ENCODE results near the gene TECTA.
A peak's percentile ranks its signal among the peaks of the same experiment; 100 is the strongest.
"Not testable (repeated sequence)": the region's sequence is repeated elsewhere in the genome, so short reads cannot be mapped to it uniquely, and the experiment has no call there.

The TECTA gene

DNA sequence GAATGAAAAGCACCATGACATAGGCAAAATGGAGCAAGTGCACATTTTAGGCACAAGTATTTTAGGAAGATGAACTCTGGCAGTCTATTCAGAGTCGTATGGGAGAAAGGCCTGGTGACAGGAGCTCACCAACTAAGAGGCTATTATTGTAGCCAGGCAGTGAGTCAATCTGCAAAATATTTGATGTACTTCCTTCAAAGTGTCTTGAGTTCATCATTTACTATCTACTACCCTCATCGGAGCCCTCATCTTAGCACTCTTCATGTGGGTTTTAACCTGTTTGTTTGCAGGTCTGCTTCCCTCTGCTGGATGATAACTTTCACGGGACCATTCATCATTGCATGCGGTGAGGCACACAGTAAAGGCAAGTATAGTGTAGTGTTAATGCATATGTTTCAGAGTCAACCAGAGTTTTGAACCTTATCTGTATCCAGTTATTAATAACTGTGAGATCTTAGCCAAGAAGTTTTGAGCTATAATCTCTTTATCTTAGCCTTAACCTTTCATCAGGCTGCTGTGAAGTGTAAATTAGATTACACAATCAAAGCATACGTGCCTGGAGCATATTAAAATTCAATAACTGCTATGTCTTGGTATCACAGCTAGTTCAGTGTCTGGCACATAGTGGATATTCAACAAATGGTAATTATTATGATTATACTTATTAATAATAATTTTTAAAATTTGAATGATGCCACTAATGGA lies 120.6 kb downstream of the TECTA start:
- Histone ChIP-seq H3K27me3 (ENCODE audit: control insufficient read depth, insufficient read depth, low read length) (peaks cover 9% of the 10 kb centered on the region), H3K4me1 (ENCODE audit: control insufficient read depth, insufficient read depth, low read length) (no peaks in the 10 kb centered on the region), H3K9ac (ENCODE audit: low read depth, low read length) (no peak overlapping the region), H3K4me2 (ENCODE audit: low read length) (no peak overlapping the region), H3K9me3 (replicated peaks; ENCODE audit: low read length) (no peaks in the 10 kb centered on the region), H3K4me3 (ENCODE audit: low read length) (no peak overlapping the region), H3K36me3 (ENCODE audit: insufficient read depth, low read length) (no peaks in the 10 kb centered on the region)

DNA sequence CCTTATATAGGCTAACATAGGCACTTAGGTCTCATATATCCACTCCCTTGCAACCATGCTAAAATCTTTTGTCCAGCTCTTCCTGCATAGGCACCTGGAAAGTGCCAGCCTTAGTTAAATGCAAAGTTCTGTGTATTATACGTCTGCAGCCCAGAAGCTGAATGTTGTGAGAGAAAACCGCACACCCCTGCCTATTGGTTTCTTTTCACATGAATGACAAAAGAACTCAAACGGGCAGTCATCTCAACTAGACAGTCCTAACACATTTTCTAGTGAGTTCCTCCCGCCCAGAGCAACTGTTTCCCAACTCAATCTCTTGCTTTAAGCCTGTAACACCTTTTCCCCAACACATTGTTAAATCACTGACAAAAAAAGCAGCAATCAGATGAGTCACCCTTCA lies 122.1 kb downstream of the TECTA start:
- Histone ChIP-seq H3K36me3 (ENCODE audit: insufficient read depth, low read length) (no peaks in the 10 kb centered on the region), H3K4me3 (ENCODE audit: low read length) (no peak overlapping the region), H3K4me2 (ENCODE audit: low read length) (no peak overlapping the region), H3K4me1 (ENCODE audit: control insufficient read depth, insufficient read depth, low read length) (no peaks in the 10 kb centered on the region), H3K9me3 (replicated peaks; ENCODE audit: low read length) (no peaks in the 10 kb centered on the region), H3K27me3 (ENCODE audit: control insufficient read depth, insufficient read depth, low read length) (peaks cover 9% of the 10 kb centered on the region), H3K9ac (ENCODE audit: low read depth, low read length) (no peak overlapping the region)

DNA sequence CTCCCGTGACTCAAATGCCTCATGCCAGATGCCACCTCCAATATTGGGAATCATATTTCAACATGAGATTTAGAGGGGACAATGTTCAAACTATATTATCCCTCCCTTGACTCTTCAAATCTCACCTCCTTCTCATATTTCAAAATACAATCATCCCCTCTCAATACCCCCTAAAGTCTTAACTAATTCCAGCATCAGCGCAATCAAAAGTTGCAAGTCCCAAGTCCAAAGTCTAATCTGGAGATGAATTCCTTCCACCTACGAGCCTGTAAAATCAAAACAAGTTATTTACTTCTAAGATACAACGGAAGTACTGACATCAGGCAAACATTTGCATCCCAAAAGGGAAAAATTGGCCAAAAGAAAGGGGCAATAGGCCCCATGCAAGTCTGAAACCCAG lies 124.3 kb downstream of the TECTA start:
- Histone ChIP-seq H3K4me3 (ENCODE audit: low read length) (no peak overlapping the region), H3K4me2 (ENCODE audit: low read length) (no peak overlapping the region), H3K27me3 (ENCODE audit: control insufficient read depth, insufficient read depth, low read length) (peaks cover 9% of the 10 kb centered on the region), H3K9ac (ENCODE audit: low read depth, low read length) (no peak overlapping the region), H3K9me3 (replicated peaks; ENCODE audit: low read length) (no peaks in the 10 kb centered on the region), H3K36me3 (ENCODE audit: insufficient read depth, low read length) (no peaks in the 10 kb centered on the region), H3K4me1 (ENCODE audit: control insufficient read depth, insufficient read depth, low read length) (no peaks in the 10 kb centered on the region)

- Histone ChIP-seq H3K4me3 (ENCODE audit: low read length) (no peak overlapping the region), H3K27me3 (ENCODE audit: control insufficient read depth, insufficient read depth, low read length) (peaks cover 7% of the 10 kb centered on the region), H3K36me3 (ENCODE audit: insufficient read depth, low read length) (no peaks in the 10 kb centered on the region), H3K4me2 (ENCODE audit: low read length) (no peak overlapping the region), H3K9ac (ENCODE audit: low read depth, low read length) (no peak overlapping the region), H3K4me1 (ENCODE audit: control insufficient read depth, insufficient read depth, low read length) (no peaks in the 10 kb centered on the region), H3K9me3 (replicated peaks; ENCODE audit: low read length) (no peaks in the 10 kb centered on the region)
These were observed 125.6 kb downstream of the TECTA start for GRCh38 chr11:121226415-121227263.

- H3K36me3 ChIP-seq (ENCODE audit: insufficient read depth, low read length) = no peaks in the 10 kb centered on the region
- H3K9me3 ChIP-seq (replicated peaks; ENCODE audit: low read length) = no peaks in the 10 kb centered on the region
- no peaks in the 10 kb centered on the region for H3K4me1 ChIP-seq (ENCODE audit: control insufficient read depth, insufficient read depth, low read length)
- no peak overlapping the region for H3K4me3 ChIP-seq (ENCODE audit: low read length)
- no peaks in the 10 kb centered on the region for H3K27me3 ChIP-seq (ENCODE audit: control insufficient read depth, insufficient read depth, low read length)
- no peak overlapping the region for H3K9ac ChIP-seq (ENCODE audit: low read depth, low read length)
- no peak overlapping the region for H3K4me2 ChIP-seq (ENCODE audit: low read length)
These were observed 127.8 kb downstream of the TECTA start for GRCh38 chr11:121228851-121229250.

GRCh38 chr11:121229495-121230215 lies 128.6 kb downstream of the TECTA start:
- H3K4me2 ChIP-seq (ENCODE audit: low read length) = no peak overlapping the region
- H3K36me3 ChIP-seq (ENCODE audit: insufficient read depth, low read length) = no peaks in the 10 kb centered on the region
- H3K27me3 ChIP-seq (ENCODE audit: control insufficient read depth, insufficient read depth, low read length) = no peaks in the 10 kb centered on the region
- H3K9me3 ChIP-seq (replicated peaks; ENCODE audit: low read length) = no peaks in the 10 kb centered on the region
- no peak overlapping the region for H3K4me3 ChIP-seq (ENCODE audit: low read length)
- no peak overlapping the region for H3K9ac ChIP-seq (ENCODE audit: low read depth, low read length)
- H3K4me1 ChIP-seq (ENCODE audit: control insufficient read depth, insufficient read depth, low read length) = no peaks in the 10 kb centered on the region

GRCh38 chr11:121231576-121232278 lies 130.7 kb downstream of the TECTA start:
- Histone ChIP-seq H3K4me3 (ENCODE audit: low read length) (no peak overlapping the region), H3K36me3 (ENCODE audit: insufficient read depth, low read length) (no peaks in the 10 kb centered on the region), H3K27me3 (ENCODE audit: control insufficient read depth, insufficient read depth, low read length) (no peaks in the 10 kb centered on the region), H3K9ac (ENCODE audit: low read depth, low read length) (no peak overlapping the region), H3K4me1 (ENCODE audit: control insufficient read depth, insufficient read depth, low read length) (peaks cover 20% of the 10 kb centered on the region), H3K4me2 (ENCODE audit: low read length) (no peak overlapping the region), H3K9me3 (replicated peaks; ENCODE audit: low read length) (no peaks in the 10 kb centered on the region)

DNA sequence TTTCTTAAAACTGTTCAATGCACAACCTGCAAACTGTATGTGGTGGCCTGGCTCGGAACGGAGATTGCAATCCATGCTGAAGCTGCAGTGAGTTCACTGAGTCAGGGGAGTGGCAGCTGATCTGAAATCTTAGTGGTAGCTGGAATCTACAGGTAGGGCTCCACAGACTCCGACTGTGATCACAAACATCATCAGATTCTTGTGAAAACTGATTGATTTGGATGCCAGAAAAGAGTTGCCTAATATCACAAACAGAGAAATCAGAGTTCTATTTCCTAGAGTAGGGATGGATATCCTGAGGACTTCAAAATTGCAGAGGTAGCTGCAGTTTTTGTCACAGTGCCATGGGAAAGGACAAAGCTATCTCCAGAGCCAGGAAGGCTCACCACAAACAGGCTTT lies 134.0 kb downstream of the TECTA start:
- Histone ChIP-seq H3K27me3 (ENCODE audit: control insufficient read depth, insufficient read depth, low read length) (no peaks in the 10 kb centered on the region), H3K4me2 (ENCODE audit: low read length) (no peak overlapping the region), H3K9me3 (replicated peaks; ENCODE audit: low read length) (no peaks in the 10 kb centered on the region), H3K36me3 (ENCODE audit: insufficient read depth, low read length) (no peaks in the 10 kb centered on the region), H3K4me1 (ENCODE audit: control insufficient read depth, insufficient read depth, low read length) (peaks cover 53% of the 10 kb centered on the region), H3K9ac (ENCODE audit: low read depth, low read length) (no peak overlapping the region), H3K4me3 (ENCODE audit: low read length) (no peak overlapping the region)

- Histone ChIP-seq H3K9me3 (replicated peaks; ENCODE audit: low read length) (no peaks in the 10 kb centered on the region), H3K9ac (ENCODE audit: low read depth, low read length) (peak overlapping the region; percentile 78), H3K27me3 (ENCODE audit: control insufficient read depth, insufficient read depth, low read length) (no peaks in the 10 kb centered on the region), H3K36me3 (ENCODE audit: insufficient read depth, low read length) (no peaks in the 10 kb centered on the region), H3K4me1 (ENCODE audit: control insufficient read depth, insufficient read depth, low read length) (peaks cover 65% of the 10 kb centered on the region), H3K4me3 (ENCODE audit: low read length) (no peak overlapping the region), H3K4me2 (ENCODE audit: low read length) (peak overlapping the region; percentile 50)
These were observed 135.3 kb downstream of the TECTA start for GRCh38 chr11:121236115-121237001.

DNA sequence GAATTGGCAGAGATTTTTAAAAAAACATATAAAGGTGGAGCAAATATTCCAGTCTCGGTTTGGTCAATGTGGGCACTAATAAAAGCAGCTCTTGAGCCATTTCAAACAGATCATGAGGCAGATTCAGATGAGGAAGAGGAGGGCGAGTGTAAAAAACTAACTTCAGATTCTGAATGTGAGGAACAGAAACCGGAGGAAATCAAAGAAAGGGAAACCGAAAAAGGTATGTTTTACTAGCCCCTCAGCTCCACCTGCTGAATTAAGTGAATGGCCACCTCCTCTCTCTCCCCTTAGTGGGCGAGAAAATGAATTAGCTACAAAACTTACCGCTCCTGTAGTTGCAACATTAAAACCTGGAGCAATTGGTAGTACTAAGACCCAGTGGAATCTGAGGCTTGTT lies 136.2 kb downstream of the TECTA start:
- Histone ChIP-seq H3K9ac (ENCODE audit: low read depth, low read length) (peak overlapping the region; percentile 66), H3K4me1 (ENCODE audit: control insufficient read depth, insufficient read depth, low read length) (peaks cover 74% of the 10 kb centered on the region)
- H3K9me3 ChIP-seq (replicated peaks; ENCODE audit: low read length); H3K4me2 ChIP-seq (ENCODE audit: low read length); H3K36me3 ChIP-seq (ENCODE audit: insufficient read depth, low read length); H3K4me3 ChIP-seq (ENCODE audit: low read length); H3K27me3 ChIP-seq (ENCODE audit: control insufficient read depth, insufficient read depth, low read length): not testable (repeated sequence)

Data from skeletal muscle satellite cell (primary cell).